Liver (tissue), 3 donors: ENCODE data around the gene MT1F.

Experiments
- GABPA ChIP-seq, 2 donors: IDR thresholded peaks in 1 of 2; conservative IDR thresholded peaks in 1 of 2; 2 replicates each; pipeline ENCODE4 v1.6.1; 2016; ENCODE audit warnings: antibody characterized with exemption in 2 of 2, mild to moderate bottlenecking in 1 of 2, moderate library complexity in 1 of 2
- HNF4G ChIP-seq: IDR thresholded peaks from 2 replicates; pipeline ENCODE4 v1.6.1; 2016; ENCODE audit warnings: antibody characterized with exemption
- JUND ChIP-seq, 2 donors: IDR thresholded peaks; 2 replicates each; pipeline ENCODE4 v1.6.1; 2016; ENCODE audit warnings: antibody characterized with exemption in 2 of 2
- RAD21 ChIP-seq, 2 donors: IDR thresholded peaks; 2 replicates each; pipeline ENCODE4 v1.6.1; 2016; ENCODE audit warnings: antibody characterized with exemption in 2 of 2, mild to moderate bottlenecking in 2 of 2
- RXRA ChIP-seq, 2 donors: IDR thresholded peaks; 2 replicates each; pipeline ENCODE4 v1.6.1; 2017 to 2018; ENCODE audit warnings: antibody characterized with exemption in 2 of 2, mild to moderate bottlenecking in 1 of 2
- SP1 ChIP-seq: IDR thresholded peaks from 2 replicates; pipeline ENCODE4 v1.6.1; 2018; ENCODE audit warnings: antibody characterized with exemption, mild to moderate bottlenecking
- TAF1 ChIP-seq: conservative IDR thresholded peaks from 2 replicates; pipeline ENCODE4 v1.6.1; 2016; ENCODE audit warnings: antibody characterized with exemption, mild to moderate bottlenecking
- YY1 ChIP-seq: IDR thresholded peaks from 2 replicates; pipeline ENCODE4 v1.6.1; 2016; ENCODE audit warnings: antibody characterized with exemption, mild to moderate bottlenecking
- TF ChIP-seq, protein P1 (sequence below): fragments of 150-350 bp; IDR thresholded peaks from 2 replicates; pipeline ENCODE4 v1.5.1; 2017; ENCODE audit warnings: improper control_type of control experiment, low read depth, low read length; ENCODE audit not compliant: missing input control
- TF ChIP-seq, protein P2 (sequence below): IDR thresholded peaks from 2 replicates; pipeline ENCODE4 v1.6.1; 2016; ENCODE audit warnings: antibody characterized with exemption, mild to moderate bottlenecking
- TF ChIP-seq, protein P3 (sequence below): IDR thresholded peaks from 2 replicates; pipeline ENCODE4 v1.6.1; 2016; ENCODE audit warnings: antibody characterized with exemption
- TF ChIP-seq, protein P4 (sequence below): IDR thresholded peaks from 2 replicates; pipeline ENCODE4 v1.6.1; 2016; ENCODE audit warnings: antibody characterized with exemption
- donor health status: healthy.
- donor health status: healthy.

DNA sequence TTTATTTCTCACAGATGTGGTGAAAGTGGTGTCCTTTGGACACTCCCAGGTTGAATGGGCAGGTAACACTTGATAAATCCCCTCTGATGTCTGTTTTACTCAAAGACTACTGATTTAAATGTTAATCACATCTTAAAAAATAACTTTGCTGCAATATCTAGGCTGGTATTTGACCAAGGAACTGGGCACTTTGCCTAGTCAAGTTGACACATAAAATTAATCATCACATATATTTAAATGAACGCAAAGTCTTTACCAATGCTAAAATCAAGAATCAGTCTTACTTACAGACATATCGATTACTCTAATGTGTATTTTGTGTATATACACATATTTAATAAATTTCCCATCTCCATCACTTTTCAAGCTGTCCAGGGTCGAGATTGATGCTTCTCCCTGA, 42.4 kb upstream of the MT1F start:
- TF ChIP-seq, protein P1, sequence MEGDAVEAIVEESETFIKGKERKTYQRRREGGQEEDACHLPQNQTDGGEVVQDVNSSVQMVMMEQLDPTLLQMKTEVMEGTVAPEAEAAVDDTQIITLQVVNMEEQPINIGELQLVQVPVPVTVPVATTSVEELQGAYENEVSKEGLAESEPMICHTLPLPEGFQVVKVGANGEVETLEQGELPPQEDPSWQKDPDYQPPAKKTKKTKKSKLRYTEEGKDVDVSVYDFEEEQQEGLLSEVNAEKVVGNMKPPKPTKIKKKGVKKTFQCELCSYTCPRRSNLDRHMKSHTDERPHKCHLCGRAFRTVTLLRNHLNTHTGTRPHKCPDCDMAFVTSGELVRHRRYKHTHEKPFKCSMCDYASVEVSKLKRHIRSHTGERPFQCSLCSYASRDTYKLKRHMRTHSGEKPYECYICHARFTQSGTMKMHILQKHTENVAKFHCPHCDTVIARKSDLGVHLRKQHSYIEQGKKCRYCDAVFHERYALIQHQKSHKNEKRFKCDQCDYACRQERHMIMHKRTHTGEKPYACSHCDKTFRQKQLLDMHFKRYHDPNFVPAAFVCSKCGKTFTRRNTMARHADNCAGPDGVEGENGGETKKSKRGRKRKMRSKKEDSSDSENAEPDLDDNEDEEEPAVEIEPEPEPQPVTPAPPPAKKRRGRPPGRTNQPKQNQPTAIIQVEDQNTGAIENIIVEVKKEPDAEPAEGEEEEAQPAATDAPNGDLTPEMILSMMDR = no peak
- TF ChIP-seq TAF1 (no peak), RAD21 (IDR thresholded peaks at IDR 0.05) (no peak), JUND (IDR thresholded peaks at IDR 0.05) (no peak), SP1 (no peak), HNF4G (no peak), GABPA (IDR thresholded peaks at IDR 0.05 in 1 of 2, conservative IDR thresholded peaks at IDR 0.05 in 1 of 2) (no peak), YY1 (no peak), RXRA (IDR thresholded peaks at IDR 0.05) (no peak)
- TF ChIP-seq, protein P2, sequence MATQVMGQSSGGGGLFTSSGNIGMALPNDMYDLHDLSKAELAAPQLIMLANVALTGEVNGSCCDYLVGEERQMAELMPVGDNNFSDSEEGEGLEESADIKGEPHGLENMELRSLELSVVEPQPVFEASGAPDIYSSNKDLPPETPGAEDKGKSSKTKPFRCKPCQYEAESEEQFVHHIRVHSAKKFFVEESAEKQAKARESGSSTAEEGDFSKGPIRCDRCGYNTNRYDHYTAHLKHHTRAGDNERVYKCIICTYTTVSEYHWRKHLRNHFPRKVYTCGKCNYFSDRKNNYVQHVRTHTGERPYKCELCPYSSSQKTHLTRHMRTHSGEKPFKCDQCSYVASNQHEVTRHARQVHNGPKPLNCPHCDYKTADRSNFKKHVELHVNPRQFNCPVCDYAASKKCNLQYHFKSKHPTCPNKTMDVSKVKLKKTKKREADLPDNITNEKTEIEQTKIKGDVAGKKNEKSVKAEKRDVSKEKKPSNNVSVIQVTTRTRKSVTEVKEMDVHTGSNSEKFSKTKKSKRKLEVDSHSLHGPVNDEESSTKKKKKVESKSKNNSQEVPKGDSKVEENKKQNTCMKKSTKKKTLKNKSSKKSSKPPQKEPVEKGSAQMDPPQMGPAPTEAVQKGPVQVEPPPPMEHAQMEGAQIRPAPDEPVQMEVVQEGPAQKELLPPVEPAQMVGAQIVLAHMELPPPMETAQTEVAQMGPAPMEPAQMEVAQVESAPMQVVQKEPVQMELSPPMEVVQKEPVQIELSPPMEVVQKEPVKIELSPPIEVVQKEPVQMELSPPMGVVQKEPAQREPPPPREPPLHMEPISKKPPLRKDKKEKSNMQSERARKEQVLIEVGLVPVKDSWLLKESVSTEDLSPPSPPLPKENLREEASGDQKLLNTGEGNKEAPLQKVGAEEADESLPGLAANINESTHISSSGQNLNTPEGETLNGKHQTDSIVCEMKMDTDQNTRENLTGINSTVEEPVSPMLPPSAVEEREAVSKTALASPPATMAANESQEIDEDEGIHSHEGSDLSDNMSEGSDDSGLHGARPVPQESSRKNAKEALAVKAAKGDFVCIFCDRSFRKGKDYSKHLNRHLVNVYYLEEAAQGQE = no peak
- TF ChIP-seq, protein P3, sequence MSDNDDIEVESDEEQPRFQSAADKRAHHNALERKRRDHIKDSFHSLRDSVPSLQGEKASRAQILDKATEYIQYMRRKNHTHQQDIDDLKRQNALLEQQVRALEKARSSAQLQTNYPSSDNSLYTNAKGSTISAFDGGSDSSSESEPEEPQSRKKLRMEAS = no peak
- TF ChIP-seq, protein P4, sequence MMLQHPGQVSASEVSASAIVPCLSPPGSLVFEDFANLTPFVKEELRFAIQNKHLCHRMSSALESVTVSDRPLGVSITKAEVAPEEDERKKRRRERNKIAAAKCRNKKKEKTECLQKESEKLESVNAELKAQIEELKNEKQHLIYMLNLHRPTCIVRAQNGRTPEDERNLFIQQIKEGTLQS = no peak
